Stimulated activated CD4-positive, alpha-beta T cell treated with anti-CD3 and anti-CD28 coated beads, Interleukin-4, amount 100 ng/mL, for 1 hour (primary cell): Measurements from ENCODE around the gene SYNPO2.

Experiments
- DNase-seq: peaks from one replicate; pipeline ENCODE4 v3.0.0-alpha.2; 2020

Gene SYNPO2

DNA sequence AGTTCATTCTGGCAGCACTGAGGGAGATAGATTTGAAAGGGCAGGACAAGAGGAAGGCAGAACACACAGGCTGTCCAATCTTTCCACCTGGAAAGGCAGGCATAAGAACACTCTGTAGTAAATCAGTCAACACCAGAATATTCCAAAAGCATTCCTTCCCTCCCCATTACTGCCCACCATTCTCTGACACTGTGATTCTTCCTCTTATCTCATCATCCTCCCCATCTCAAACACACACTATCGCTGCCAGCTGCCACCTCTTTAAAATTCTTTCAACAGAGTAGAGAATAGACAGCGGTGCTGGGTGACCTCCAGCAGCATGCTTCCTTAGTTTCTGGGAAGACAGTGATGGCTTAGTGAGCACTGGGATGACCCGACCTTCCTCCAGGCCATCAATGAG, 193.3 kb downstream of the SYNPO2 start:
- DNase-seq: no peak

GRCh38 chr4:119082661-119083060, 194.0 kb downstream of the SYNPO2 start:
- DNase-seq: no peak

GRCh38 chr4:119084513-119084912, 195.9 kb downstream of the SYNPO2 start:
- no peak for DNase-seq

DNA sequence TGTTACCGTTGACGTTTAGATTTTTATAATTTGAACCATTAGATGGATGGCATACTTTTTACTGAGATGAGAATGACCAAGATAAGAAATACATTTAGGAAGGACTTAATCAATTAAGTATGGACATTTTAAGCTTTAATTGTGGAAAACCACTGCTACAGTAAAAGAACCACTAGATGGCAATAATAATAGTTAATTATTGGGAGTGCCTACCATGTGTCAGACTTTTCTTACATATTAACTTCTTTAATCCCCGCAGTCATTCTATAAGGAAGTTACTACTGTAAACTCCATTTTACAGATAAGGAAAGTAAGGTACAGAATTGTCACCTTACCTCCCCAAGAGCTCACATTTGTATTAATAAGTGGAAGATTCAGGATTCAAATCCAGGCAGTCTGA, 198.5 kb downstream of the SYNPO2 start:
- DNase-seq: no peak

DNA sequence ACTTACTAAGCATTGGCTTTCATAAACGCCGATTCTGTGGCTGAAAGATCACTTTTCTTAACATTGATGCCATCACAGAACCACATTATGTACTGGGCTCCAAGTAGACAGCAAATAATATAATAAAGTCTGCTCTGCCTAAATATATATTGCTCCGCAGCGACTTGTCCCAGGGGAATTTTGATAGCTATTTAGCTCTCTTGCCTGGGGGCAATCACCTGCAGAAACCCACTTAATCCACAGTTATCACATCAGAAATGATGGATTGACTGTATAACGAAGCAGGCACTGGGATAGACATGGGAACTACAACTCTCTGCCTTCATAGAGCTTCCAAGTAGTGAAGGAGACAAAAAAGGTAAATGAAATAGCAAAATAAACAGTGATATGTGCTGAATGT, 199.0 kb downstream of the SYNPO2 start:
- DNase-seq: no peak

GRCh38 chr4:119093042-119093827, 204.6 kb downstream of the SYNPO2 start:
- DNase-seq: no peak

- DNase-seq: no peak
Observed at GRCh38 chr4:119097282-119097900, 208.7 kb downstream of the SYNPO2 start.

- DNase-seq: no peak
Observed at GRCh38 chr4:119098306-119098705, 209.7 kb downstream of the SYNPO2 start.

GRCh38 chr4:119099227-119099810, 210.7 kb downstream of the SYNPO2 start:
- no peak for DNase-seq

- DNase-seq: no peak
Observed at GRCh38 chr4:119100655-119101054, 212.0 kb downstream of the SYNPO2 start.

- DNase-seq: no peak
Observed at GRCh38 chr4:119103263-119103662, 214.6 kb downstream of the SYNPO2 start.

- DNase-seq: no peak
Observed at GRCh38 chr4:119104644-119105273, 216.1 kb downstream of the SYNPO2 start.

- no peak for DNase-seq
Observed at GRCh38 chr4:119105605-119106004, 217.0 kb downstream of the SYNPO2 start.

DNA sequence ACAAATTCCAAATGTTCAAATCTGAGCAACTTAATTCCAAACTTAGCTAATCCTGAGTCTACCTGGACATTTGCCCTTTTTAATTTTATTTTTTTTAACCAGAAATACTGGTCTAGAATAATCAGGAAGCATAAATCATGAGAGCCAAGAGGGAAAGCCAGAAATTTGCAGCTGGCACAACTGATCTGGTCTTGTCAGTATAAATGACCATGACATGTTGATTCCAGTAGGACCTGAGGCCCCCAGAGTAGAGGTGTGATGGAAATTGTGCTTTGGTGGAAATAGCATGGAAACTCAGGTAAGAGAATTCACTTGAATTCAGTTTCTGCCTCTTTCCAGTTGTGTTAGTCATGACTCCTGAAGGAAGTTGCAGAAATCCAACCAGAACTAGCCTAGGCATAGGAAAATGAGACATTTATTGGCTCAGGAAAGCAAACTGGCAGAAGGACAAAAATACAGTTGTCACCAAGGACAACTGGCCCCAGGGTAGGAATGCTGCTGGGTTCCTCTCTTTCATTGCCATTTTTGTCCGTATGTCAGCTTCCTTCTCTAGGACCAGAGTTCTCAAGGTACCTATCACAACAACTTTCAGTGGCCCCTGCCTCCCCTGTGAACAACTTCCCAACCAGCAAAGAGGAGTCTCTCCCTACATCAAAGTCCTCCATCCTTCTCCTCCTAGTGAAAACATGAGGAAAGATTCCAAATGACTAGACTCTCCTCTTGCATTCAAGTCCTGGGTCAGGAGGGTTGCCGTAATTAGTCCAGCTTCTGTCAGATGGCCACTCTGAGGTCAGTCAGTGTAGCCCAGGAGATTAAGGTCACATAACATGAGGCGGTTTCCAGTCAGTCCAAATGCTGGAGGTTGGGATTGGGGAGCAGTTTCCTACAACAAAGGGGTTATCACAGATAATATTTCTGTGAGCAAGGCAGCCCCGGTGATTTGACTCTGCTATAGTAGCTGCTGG, 217.7 kb downstream of the SYNPO2 start:
- DNase-seq: no peak

DNA sequence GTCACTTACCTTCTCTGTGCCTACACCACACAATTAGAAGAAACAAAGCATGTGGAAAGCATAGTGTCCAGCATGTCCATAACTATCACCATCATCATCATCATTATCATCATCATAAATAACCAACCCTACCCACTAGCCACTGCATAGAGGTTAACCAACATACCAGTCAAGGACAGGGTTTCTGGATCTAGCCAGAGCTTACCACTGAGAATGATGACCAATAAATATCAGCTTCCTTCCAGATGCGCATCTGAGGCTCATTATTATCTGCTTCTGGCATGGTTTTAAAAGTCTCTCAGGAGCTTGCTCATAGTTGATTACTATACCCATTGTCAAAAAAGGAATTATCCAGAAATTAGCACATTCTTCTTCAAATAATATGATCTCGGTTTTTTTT, 221.5 kb downstream of the SYNPO2 start:
- DNase-seq: no peak
